Stimulated activated CD4-positive, alpha-beta T cell treated with anti-CD3 and anti-CD28 coated beads, TNF-alpha, amount 100 ng/mL, for 1 hour (primary cell): ENCODE data around the gene GEN1.
A peak's percentile ranks its signal among the peaks of the same experiment; 100 is the strongest.

Experiments
- DNase-seq, 3 donors: peaks; one replicate each; pipeline ENCODE4 v3.0.0-alpha.2; 2020; ENCODE audit warnings: low read depth in 3 of 3, low spot score in 1 of 3

The GEN1 gene

GRCh38 chr2:17753803-17754663 lies at the start of gene GEN1, which contains the start of gene SMC6:
Gene GEN1 (plus strand): TSS chr2:17754138. CDS start chr2:17759944, 5,806 bp downstream.
Gene SMC6 (minus strand): TSS chr2:17753810. CDS start chr2:17745946, 7,864 bp downstream.
- DNase-seq = peak; percentile 70 to 84 (median 83)

- no peak for DNase-seq
These were observed 47.1 kb upstream of the GEN1 start for GRCh38 chr2:17706845-17707244.

GRCh38 chr2:17708501-17708900 lies 45.4 kb upstream of the GEN1 start:
- DNase-seq = no peak

- DNase-seq = no peak
These were observed 44.0 kb upstream of the GEN1 start for GRCh38 chr2:17709897-17710296.

- DNase-seq = no peak
These were observed 43.2 kb upstream of the GEN1 start for GRCh38 chr2:17710547-17711248.

GRCh38 chr2:17713291-17713690 lies 40.6 kb upstream of the GEN1 start:
- no peak for DNase-seq

- no peak for DNase-seq
These were observed 36.3 kb upstream of the GEN1 start for GRCh38 chr2:17717666-17718065.

- DNase-seq = no peak
These were observed 35.2 kb upstream of the GEN1 start for GRCh38 chr2:17718689-17719088.

- no peak for DNase-seq
These were observed 34.2 kb upstream of the GEN1 start for GRCh38 chr2:17719562-17720371.

GRCh38 chr2:17728210-17728609 lies 25.7 kb upstream of the GEN1 start:
- no peak for DNase-seq

GRCh38 chr2:17729880-17730279 lies 24.1 kb upstream of the GEN1 start:
- DNase-seq = no peak

- no peak for DNase-seq
These were observed 20.3 kb upstream of the GEN1 start for GRCh38 chr2:17733599-17733998.

GRCh38 chr2:17735864-17736263 lies 18.1 kb upstream of the GEN1 start:
- DNase-seq = no peak

- DNase-seq = no peak
These were observed 16.9 kb upstream of the GEN1 start for GRCh38 chr2:17736989-17737388.

- no peak for DNase-seq
These were observed 13.7 kb upstream of the GEN1 start for GRCh38 chr2:17740203-17740602.

GRCh38 chr2:17747684-17748452 lies 6.1 kb upstream of the GEN1 start:
- DNase-seq = no peak

- DNase-seq = no peak
These were observed 5.2 kb upstream of the GEN1 start for GRCh38 chr2:17748745-17749144.

GRCh38 chr2:17749753-17750438 lies 4.0 kb upstream of the GEN1 start:
- DNase-seq = no peak

- DNase-seq = no peak
These were observed 1.7 kb upstream of the GEN1 start for GRCh38 chr2:17752246-17752645.
